Measurements from ENCODE around the gene ESRRA. TPM values are rescaled to one million over a fixed set of nuclear protein-coding genes. Genes with fewer than 3 reads are reported as not detected.
A peak's percentile ranks its signal among the peaks of the same experiment; 100 is the strongest.

Gene ESRRA
- polyA plus RNA-seq, 2 of the 4 experiments (the other 2 are of a cell fraction), result 15.2 to 35.5 TPM

DNA sequence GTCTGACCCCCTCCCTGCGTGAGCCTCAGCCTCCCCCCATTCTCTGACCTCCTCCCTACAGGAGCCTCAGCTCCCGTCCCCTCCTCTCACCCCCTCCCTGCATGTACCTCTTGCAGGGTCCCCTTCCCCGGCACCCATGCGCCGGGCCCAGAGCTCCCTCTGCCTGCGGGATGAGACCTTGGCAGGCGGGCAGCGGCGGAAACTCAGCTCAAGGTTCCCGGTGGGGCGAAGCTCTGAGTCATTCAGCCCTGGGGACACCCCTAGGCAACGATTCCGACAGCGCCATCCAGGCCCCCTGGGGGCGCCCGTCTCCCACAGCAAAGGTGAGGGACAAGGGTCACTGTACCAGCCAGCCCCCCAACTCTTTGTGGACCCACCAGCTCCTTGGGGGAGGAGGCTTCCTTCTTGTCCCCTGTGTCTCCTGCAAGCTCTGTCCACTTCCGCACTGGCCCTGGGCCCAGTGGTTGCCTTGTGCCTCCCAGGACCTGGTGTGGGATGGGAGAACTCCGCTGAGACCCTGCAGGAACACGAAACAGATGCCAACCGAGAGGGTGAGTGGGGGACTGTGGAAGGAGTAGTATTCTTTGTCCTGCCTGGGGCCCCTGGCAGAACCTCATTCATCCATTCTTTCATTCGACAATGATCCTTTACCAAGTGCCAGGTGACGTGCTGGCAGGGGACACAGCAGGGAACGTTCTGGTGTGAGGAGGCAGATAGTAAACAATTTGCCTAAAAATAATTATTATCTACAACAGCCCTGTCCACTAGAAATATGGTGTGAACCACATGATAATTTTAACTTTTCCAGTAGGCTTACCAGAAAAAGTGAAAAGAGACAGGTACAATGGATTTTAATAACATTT is 50.0 kb downstream of the ESRRA start (continued):
- TF ChIP-seq, protein P1, sequence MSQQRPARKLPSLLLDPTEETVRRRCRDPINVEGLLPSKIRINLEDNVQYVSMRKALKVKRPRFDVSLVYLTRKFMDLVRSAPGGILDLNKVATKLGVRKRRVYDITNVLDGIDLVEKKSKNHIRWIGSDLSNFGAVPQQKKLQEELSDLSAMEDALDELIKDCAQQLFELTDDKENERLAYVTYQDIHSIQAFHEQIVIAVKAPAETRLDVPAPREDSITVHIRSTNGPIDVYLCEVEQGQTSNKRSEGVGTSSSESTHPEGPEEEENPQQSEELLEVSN (IDR thresholded peaks at IDR 0.05; ENCODE audit: borderline replicate concordance, low read depth), result no peak
- TF ChIP-seq HOXA7 (CRISPR knock-in tag; IDR thresholded peaks at IDR 0.05) (no peak), MAZ (IDR thresholded peaks at IDR 0.05; ENCODE audit: borderline replicate concordance, low read depth, low read length) (0 out of 2 replicates have a peak, but pooled peaks have one; percentile 7), MAFK (IDR thresholded peaks at IDR 0.05; ENCODE audit: partially characterized antibody) (no peak), KDM1A (IDR thresholded peaks at IDR 0.05; ENCODE audit: low read depth) (no peak), MYC (IDR thresholded peaks at IDR 0.05; ENCODE audit: borderline replicate concordance, low read length) (no peak)
- TF ChIP-seq, protein P2, sequence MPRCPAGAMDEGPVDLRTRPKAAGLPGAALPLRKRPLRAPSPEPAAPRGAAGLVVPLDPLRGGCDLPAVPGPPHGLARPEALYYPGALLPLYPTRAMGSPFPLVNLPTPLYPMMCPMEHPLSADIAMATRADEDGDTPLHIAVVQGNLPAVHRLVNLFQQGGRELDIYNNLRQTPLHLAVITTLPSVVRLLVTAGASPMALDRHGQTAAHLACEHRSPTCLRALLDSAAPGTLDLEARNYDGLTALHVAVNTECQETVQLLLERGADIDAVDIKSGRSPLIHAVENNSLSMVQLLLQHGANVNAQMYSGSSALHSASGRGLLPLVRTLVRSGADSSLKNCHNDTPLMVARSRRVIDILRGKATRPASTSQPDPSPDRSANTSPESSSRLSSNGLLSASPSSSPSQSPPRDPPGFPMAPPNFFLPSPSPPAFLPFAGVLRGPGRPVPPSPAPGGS (IDR thresholded peaks at IDR 0.05), result no peak

DNA sequence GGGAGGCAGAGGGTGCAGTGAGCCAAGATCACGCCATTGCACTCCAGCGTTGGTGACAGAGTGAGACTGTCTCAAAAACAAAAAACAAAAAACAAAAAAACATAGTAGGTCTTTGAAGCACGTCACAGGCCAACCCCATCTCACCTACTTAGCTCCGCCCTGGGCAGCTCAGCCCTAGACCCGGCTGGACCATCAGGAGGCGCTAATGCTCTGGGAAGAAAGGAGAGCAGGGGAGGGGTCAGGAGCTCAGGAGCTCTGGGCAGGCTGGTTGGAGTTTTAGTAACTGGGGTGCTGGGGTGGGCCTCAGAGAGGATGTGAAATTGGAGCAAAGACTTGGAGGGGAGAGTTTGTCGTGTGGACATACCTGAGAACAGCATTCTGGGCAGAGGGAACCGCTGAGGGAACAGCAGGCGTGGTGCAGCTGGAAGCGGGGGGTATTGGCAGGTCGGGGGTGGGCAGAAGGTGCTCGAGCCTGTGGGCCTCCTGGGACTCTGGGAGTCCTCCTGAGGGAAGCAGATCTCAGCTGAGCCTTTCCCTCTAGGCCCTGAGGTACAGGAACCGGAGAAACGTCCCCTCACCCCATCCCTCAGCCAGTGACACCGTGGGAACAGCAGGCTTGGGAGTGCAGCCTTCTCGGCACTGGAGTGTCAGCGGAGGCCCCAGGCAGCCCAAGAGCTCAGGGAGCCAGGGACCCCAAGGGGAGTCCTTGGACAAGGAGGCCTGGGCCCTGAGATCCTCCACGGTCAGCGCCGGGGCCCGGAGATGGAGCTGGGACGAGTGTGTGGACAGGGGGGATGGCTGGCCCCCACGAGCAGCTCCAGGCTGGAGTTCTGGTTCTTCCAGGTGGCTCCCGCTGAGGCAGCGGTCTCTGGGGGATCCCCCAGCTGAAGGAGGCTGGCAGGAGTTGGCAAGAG is 51.4 kb downstream of the ESRRA start:
- Histone ChIP-seq H3K27ac (peak overlapping the region; percentile 61 to 98), H3K4me1 (peaks cover 50% of the 10 kb centered on the region), H3K9me3 (no peaks in the 10 kb centered on the region), H3K4me3 (no peak overlapping the region), H3K4me2 (peak overlapping the region; percentile 87; the same call in 1 of the 3 replicates)
- ChIA-PET POLR2A (interaction anchor here (0.6 to 4.6 kb wide), 4 partner anchors 14 to 52 kb away, joined by 3 to 50 read pairs (median 6); partner anchors contain the start of genes ESRRA, PRDX5 and TRMT112), CTCF (interaction anchor here (1.0 to 33.9 kb wide), 20 partner anchors 9 to 295 kb away, joined by 3 to 996 read pairs (median 4); partner anchors contain the start of genes CATSPERZ, CCDC88B, ESRRA and PLCB3)
- DNase-seq (ENCODE audit: low read depth in 1 of 2, low spot score in 1 of 2) (peak; percentile 84 to 88), ATAC-seq (peak in 1 of 2 experiments; percentile 61; a peak in 3 of 6 replicates), FAIRE-seq (no peak)
- 65% methylated on average over 18 of the region's 25 CpGs for WGBS (ENCODE audit: missing lambda C conversion rate)
- TF ChIP-seq SREBF2 (IDR thresholded peaks at IDR 0.05) (no peak), EP300 (IDR thresholded peaks at IDR 0.05) (no peak), ESRRA (IDR thresholded peaks at IDR 0.05; ENCODE audit: borderline replicate concordance, low read length) (no peak), MAFK (IDR thresholded peaks at IDR 0.05; ENCODE audit: partially characterized antibody) (no peak), TP53 (CRISPR knock-in tag; IDR thresholded peaks at IDR 0.05) (no peak), KDM1A (IDR thresholded peaks at IDR 0.05; ENCODE audit: low read depth) (no peak), POLR2AphosphoS2 (conservative IDR thresholded peaks at IDR 0.05; ENCODE audit: low read length) (no peak), FOXS1 (CRISPR knock-in tag; IDR thresholded peaks at IDR 0.05) (no peak), MAZ (IDR thresholded peaks at IDR 0.05; ENCODE audit: borderline replicate concordance, low read depth, low read length) (0 out of 2 replicates have a peak, but pooled peaks have one; percentile 65), SMC3 (IDR thresholded peaks at IDR 0.05) (peak; percentile 27; the same call in 2 of the 3 replicates), ZFP36 (IDR thresholded peaks at IDR 0.05; ENCODE audit: borderline replicate concordance, partially characterized antibody) (no peak), KDM5A (IDR thresholded peaks at IDR 0.05) (no peak), NPAS2 (CRISPR knock-in tag; IDR thresholded peaks at IDR 0.05; ENCODE audit: borderline replicate concordance) (no peak)
- TF ChIP-seq, protein P1 (IDR thresholded peaks at IDR 0.05; ENCODE audit: borderline replicate concordance, low read depth), result no peak
- TF ChIP-seq, protein P2 (IDR thresholded peaks at IDR 0.05), result no peak
- TF ChIP-seq, protein P3, sequence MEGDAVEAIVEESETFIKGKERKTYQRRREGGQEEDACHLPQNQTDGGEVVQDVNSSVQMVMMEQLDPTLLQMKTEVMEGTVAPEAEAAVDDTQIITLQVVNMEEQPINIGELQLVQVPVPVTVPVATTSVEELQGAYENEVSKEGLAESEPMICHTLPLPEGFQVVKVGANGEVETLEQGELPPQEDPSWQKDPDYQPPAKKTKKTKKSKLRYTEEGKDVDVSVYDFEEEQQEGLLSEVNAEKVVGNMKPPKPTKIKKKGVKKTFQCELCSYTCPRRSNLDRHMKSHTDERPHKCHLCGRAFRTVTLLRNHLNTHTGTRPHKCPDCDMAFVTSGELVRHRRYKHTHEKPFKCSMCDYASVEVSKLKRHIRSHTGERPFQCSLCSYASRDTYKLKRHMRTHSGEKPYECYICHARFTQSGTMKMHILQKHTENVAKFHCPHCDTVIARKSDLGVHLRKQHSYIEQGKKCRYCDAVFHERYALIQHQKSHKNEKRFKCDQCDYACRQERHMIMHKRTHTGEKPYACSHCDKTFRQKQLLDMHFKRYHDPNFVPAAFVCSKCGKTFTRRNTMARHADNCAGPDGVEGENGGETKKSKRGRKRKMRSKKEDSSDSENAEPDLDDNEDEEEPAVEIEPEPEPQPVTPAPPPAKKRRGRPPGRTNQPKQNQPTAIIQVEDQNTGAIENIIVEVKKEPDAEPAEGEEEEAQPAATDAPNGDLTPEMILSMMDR (IDR thresholded peaks at IDR 0.05), result peak; percentile 54
- TF ChIP-seq, protein P4, sequence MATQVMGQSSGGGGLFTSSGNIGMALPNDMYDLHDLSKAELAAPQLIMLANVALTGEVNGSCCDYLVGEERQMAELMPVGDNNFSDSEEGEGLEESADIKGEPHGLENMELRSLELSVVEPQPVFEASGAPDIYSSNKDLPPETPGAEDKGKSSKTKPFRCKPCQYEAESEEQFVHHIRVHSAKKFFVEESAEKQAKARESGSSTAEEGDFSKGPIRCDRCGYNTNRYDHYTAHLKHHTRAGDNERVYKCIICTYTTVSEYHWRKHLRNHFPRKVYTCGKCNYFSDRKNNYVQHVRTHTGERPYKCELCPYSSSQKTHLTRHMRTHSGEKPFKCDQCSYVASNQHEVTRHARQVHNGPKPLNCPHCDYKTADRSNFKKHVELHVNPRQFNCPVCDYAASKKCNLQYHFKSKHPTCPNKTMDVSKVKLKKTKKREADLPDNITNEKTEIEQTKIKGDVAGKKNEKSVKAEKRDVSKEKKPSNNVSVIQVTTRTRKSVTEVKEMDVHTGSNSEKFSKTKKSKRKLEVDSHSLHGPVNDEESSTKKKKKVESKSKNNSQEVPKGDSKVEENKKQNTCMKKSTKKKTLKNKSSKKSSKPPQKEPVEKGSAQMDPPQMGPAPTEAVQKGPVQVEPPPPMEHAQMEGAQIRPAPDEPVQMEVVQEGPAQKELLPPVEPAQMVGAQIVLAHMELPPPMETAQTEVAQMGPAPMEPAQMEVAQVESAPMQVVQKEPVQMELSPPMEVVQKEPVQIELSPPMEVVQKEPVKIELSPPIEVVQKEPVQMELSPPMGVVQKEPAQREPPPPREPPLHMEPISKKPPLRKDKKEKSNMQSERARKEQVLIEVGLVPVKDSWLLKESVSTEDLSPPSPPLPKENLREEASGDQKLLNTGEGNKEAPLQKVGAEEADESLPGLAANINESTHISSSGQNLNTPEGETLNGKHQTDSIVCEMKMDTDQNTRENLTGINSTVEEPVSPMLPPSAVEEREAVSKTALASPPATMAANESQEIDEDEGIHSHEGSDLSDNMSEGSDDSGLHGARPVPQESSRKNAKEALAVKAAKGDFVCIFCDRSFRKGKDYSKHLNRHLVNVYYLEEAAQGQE (IDR thresholded peaks at IDR 0.05), result no peak
- TF ChIP-seq, protein P5, sequence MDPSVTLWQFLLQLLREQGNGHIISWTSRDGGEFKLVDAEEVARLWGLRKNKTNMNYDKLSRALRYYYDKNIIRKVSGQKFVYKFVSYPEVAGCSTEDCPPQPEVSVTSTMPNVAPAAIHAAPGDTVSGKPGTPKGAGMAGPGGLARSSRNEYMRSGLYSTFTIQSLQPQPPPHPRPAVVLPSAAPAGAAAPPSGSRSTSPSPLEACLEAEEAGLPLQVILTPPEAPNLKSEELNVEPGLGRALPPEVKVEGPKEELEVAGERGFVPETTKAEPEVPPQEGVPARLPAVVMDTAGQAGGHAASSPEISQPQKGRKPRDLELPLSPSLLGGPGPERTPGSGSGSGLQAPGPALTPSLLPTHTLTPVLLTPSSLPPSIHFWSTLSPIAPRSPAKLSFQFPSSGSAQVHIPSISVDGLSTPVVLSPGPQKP (IDR thresholded peaks at IDR 0.05; ENCODE audit: low read depth, low read length), result no peak

All from A549 (cell line).